Myocyte (in vitro differentiated cells): Measurements from ENCODE around the gene ZBTB44. TPM values are rescaled to one million over a fixed set of nuclear protein-coding genes. Genes with fewer than 3 reads are reported as not detected.

ENCODE experiments used
- DNase-seq: peaks from one replicate; pipeline ENCODE4 v3.0.0-alpha.2; 2012; ENCODE audit warnings: low read depth
- total RNA-seq: library from RNA; depleted of rRNA; stranded (reverse); fragments of >200 nt; gene quantifications from 2 replicates; pipeline ENCODE4 v1.2.3, GENCODE V29; 2014

ZBTB44 gene
- total RNA-seq, 1 donor from 2014 or later, result 20.5 TPM

DNA sequence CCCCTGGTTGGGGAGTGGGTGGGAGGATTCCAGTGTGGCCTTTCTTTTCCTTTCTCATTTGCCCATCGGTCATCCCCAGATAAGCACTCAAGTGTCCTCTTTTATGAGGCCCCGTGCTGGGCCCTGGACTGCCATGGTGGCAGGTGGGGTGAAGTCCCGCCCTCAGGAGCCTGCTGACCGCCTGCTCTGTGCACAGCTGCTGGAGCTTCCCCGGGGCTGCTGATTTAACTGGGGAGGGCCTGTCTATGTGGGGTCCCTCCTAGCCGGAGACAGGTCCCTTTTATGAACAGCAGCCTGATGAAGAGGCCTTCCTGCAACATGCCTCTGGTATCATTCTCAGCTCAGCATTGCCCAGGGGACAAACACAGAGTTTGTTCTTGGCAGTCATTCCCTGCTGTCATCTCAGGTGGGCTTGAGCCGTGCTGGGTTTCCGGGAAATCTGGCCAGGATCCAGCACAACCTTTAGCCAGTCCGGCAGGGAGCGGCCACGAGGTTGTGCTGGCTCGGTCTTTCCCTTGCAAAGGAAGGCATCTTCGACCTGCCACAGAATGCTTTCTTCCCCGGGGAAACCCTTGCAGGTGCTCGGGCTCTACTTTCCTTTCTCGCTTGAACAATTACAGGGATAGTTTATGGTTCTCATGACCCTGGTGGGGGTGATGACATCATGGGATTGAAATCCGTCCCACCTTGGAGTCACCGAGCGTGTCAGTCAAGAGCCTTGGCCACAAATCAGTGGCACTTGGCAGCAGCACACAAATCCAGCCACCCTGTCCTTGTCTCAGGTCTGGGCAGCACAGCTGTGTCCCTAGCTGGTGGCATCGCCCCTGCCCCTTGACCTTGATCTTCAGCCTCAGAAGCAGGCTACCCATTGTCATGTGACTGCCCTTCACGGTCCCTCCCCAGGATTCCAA is 135.1 kb downstream of the ZBTB44 start:
- DNase-seq, result no peak

DNA sequence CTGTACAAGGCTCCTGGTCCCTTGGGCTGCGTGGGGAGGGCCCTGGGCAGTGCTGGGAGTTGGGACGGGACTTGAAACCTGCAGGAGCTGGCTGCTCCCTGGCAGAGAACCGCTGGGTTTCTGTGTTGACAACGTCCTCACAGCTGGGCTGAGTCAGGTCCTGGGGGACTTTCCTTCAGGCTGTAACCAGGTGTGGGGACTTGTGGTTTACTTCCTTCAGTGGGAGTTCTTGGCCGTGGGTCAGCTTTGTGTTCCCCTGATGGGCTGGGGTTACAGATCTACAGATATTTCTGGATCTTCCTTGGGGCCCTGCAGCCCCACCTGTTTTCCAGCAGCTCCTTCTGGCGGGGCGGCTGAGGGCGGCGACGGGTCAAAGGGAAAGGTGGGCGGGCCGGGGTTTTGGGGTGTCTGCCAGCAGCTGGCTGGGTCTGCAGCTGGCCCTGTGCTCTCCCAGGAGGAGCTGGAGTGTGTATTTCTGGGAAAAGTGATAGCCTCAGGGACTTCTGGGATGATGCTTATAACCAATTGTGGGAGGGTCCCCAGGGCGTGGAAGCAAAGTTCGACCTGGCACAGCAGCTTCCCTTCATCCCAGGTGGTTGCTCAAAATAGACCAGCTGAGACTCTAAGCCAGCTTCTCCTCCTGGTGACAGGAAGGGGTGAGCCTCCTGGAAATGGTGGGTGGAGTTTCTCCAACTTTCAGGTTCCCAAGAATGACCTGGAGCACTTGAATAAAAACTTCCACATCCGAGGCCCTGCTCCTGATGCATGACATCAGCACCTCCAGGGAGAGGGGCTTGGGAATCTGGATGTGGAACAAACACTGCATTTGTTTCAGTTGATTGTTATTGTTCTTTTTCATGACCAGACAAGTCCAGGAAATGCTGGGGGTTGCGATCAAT is 136.0 kb downstream of the ZBTB44 start:
- DNase-seq, result peak; percentile 42

DNA sequence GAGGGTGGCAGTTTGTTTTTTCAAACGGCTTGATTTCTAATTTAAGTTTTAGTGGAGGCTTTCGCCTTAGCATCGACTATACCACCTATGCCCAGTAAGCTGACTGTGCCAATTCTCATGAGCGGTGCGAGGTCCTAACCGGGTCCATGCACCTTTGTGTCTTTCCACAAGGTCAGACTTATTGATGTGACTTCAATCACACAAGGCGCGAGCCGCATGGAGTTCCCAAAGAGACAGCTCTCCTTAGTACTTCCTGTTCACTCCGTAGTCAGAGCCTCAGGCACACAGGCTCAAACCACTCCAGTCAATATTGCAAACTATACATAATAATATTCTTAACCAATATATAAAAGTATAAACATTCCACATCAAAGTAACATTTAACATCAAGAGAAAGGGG is 136.9 kb downstream of the ZBTB44 start:
- DNase-seq, result no peak

Other genes with a start within 250 kb of the ZBTB44 start
- 120 and 177 TPM in 2 replicates for gene APLP2, start 245.0 kb downstream of the ZBTB44 start, total RNA-seq
- gene ST14, start 155.1 kb downstream of the ZBTB44 start, total RNA-seq, result not detected in 2 replicates
- 0.13 and 0.16 TPM in 2 replicates for gene ADAMTS8, start 113.7 kb upstream of the ZBTB44 start, total RNA-seq
- gene ADAMTS15, start 133.7 kb upstream of the ZBTB44 start, total RNA-seq, result 1.8 and 5.0 TPM in 2 replicates